ENCODE data around the gene RUBCN.

RUBCN gene
- 60.8 to 88.8 reads per million in 2 donors for total RNA-seq

DNA sequence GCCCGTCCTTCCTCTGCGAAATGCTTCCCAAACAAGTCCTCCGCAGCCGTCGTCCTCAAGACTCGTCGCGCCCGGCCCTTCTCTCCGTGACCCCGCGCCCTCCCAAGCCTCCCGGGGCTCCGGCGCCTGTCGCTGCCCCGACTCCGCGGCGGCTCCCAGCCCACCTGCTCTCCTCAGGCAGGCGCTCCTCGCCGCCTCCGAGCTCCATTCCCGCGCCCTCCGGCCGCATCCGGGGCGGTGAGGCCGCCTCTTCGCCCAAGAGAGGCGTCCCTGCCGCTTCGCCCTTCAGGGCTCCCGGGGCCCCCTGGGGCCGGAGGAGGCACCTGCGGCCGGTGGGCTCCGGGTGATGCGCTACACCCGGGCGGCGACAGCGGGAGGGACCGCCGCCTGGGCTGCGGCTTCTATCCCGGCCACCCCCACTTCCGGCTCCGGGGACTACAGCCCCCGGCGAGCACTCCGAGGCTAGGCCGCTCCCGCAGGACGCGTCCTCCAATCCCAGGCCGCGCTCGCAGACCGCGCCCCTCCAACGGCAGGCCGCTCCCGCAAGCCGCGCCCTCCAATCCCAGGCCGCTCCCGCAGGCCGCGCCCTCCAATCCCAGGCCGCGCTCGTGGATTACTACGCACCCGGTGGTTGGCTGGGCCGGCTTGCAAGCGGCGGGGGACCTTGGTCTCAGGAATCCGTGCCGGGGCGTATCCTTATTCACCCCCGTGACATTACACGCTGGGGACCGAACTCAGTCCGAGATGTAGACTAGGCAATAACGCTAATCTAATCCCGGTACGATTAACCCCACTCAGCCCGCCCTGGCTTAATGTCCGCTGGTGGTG is at the start of gene RUBCN:
Gene RUBCN (minus strand): TSS at position 414 of the 828 bp plus-strand sequence. CDS start 185 bp downstream, at position 229.
- peak; percentile 91 for DNase-seq

DNA sequence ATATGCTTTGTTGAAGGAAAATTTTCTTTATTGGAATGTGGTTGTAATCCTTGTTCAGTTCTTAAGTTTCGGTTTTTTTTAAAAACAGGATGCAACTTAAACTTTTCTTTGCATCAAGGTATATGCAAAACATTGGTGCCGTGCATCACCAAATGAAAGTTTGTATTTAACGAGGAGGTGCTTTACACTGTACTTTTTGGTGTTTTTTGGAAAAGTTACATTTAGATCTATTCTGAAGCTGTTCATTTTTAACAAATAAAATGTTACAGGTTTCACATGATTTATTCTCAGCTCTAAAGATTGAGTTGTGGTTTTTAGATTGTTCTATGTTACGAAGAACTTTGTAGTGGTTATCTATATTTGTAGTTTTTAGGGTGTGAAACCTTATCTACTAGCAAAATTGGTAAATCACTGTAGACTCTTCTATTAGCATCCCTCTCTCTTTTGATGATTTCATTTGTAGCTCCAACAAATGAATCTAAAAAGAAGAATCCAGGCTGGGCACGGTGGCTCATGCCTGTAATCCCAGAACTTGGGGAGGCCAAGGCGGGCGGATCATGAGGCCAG is 47.4 kb upstream of the RUBCN start:
- no peak for DNase-seq

- DNase-seq = no peak
Measured at GRCh38 chr3:197782230-197782629, 45.5 kb upstream of the RUBCN start.

- DNase-seq = no peak
Measured at GRCh38 chr3:197775317-197775716, 38.6 kb upstream of the RUBCN start.

DNA sequence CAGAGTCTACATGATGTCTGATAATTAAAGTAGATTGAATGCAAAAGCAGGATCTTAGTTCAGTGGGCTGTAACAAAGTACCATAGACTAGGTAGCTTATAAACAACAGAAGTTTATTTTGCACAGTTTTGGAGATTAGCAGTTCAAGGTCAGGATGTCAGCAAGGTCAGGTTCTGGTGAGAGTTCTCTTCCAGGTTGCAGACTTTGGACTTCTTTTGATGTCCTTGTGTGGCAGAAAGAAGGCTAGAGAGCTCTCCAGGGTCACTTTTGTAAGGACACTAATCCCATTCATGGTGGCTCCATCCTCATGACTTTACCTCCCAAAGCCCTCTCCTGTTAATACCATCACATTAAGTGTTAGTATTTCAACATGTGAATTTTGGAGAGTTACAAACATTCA is 25.1 kb upstream of the RUBCN start:
- no peak for DNase-seq

DNA sequence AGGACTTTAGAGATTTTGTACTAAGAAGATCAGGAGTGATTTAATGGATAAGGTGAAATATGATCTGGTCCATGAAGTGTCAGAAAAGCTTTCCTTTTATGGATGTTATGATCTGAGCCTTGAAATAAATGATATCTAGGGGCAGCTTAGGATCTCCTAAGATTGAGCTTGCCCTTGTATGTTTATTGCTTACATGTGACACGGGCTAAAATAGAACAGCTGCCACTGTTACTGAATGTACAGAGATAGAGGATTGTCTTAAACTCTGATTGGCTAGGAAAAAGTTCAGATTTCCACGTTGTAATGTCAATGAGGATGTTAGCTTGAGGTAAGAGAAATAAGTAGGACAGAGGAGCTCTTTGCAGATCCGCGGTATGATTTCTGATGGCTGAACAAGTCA is 21.8 kb upstream of the RUBCN start:
- DNase-seq = no peak

- no peak for DNase-seq
Measured at GRCh38 chr3:197756704-197757103, 20.0 kb upstream of the RUBCN start.

DNA sequence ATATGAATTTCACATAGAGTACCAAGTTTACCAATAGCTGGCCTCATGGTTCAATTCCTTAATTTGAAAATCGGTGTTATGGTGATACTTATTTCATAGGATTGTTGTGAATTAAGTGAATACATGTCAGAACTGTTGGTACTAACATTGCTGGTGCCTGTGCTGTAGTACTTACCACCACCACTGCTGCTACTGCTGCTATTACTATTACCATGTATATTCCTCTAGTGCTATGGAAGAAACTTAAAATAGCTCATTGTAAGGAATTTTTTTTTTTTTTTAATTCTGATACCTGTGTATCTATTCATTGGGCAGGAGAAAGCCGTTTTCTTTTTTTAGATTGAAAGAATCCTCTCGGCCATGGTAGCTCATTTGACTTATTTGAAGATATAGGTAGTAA is 16.6 kb upstream of the RUBCN start:
- DNase-seq = no peak

DNA sequence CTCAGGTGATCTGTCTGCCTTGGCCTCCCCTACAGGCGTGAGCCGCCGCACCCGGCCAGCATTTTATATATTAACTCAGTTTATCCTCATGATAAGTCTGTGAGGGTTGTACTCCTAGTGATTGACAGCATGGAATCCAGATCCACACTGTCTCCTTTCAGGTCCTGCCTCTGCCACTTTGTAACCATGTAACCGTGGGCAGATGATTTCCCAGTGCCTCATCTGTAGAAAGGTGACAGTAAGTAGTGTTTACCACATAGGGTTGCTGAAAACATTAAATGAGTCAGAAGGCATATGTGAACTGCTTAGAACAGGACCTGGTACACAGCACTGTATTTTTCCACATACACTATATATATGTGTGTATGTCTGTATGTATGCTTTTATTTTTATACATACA is 15.4 kb upstream of the RUBCN start:
- DNase-seq = no peak

- DNase-seq = no peak
Measured at GRCh38 chr3:197750858-197751737, 14.4 kb upstream of the RUBCN start.

GRCh38 chr3:197750396-197750831 is 13.7 kb upstream of the RUBCN start:
- DNase-seq = peak; percentile 49

GRCh38 chr3:197749601-197750395 is 13.1 kb upstream of the RUBCN start, which contains the start of gene FYTTD1:
FYTTD1 (plus strand) TSS chr3:197749883; CDS start chr3:197749972, 89 bp downstream.
- peak; percentile 80 for DNase-seq

DNA sequence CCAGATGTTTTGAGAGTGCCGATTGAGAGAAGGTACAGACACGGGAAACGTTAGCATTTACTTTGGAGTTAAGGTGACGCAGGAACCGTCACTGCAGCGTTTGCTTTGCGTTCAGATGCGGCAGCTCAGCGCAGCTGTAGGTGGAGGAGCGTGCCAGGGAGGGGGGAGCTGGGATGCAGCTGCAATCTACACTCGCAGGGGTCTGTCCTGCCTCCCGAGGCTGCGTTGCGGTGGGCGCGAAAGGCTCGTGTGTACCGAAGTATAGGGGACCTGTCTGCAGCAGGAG is 12.6 kb upstream of the RUBCN start:
- DNase-seq = peak; percentile 55

GRCh38 chr3:197748597-197749314 is 12.1 kb upstream of the RUBCN start:
- no peak for DNase-seq

DNA sequence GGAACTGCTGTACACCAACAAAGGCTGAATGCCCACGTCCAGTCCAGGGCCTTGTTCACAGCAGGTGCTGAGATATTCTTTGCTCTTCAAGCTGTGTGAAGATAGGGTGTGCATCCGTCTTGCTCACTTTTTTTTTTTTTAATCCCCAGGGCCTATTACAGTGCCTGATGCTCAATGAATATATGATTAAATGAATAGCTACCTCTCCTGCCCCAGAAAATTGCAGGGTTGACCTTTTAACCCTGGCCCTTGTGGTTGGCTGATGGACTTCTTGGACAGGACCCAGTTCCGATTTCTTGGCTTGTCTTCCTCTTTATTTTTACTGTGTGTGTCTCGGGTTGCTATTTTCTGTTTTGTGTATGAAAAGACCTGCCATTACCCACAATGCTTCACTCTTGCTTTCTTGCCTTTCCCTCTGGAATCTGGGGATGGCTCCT is 10.1 kb upstream of the RUBCN start:
- DNase-seq = no peak

- DNase-seq = no peak
Measured at GRCh38 chr3:197746209-197746608, 9.5 kb upstream of the RUBCN start.

GRCh38 chr3:197742787-197743186 is 6.1 kb upstream of the RUBCN start:
- DNase-seq = no peak

GRCh38 chr3:197737749-197738462 is 1.2 kb upstream of the RUBCN start:
- no peak for DNase-seq

GRCh38 chr3:197737319-197737649 is 580 bp upstream of the RUBCN start:
- no peak for DNase-seq

DNA sequence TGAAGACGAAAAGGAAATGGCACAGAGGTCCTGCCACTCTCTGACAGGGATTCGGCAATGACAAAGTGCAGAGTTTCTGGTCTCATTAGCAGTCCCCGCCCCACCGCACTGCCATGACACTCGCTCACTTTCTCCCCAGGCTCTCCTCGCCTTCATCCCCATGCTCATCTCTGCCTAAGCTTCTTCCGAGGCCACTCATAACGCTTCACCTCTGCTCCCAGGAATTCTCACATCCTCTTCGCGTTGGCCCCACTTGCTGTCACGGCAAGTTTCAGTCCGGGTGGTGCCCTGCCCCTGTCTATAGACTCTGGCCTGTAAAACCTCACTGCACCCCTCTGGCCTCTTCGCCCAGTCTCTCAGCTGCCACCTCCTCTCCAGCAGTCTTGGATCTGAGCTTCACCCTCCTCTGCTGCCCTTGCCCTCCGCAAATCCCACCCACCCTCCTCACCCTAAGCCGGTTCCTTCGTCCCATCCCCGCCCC is 654 bp downstream of the RUBCN start:
- DNase-seq = peak; percentile 32

DNA sequence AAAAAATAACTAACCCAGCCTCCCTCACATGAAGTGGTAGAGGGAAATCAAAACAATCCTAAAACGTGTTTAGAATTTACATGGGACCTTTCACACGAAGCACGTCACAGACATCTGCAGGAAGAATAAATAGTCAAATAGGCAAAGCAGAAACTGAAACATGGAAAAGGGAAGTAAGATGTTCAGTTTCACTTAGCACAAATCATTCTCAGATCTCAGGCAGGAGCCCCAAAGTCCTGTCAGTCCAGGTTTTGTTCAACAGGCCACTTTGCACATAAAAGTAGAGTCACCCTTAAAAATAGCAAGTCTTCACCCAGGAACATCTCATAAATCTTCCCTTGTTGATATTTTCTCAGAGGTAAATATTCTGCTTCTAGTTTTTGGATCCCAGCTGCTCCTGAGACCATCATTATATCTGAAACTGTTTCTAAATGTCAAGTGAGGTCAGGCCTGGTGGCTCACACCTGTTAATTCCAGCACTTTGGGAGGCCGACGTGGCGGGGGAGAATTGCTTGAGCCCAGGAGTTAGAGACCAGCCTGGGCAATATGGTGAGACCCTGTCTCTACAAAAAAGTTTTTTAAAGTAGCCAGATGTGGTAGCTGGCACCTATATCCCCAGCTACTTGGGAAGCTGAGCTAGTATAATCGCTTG is 1.9 kb downstream of the RUBCN start:
- no peak for DNase-seq

Data from T-helper 9 cell (primary cell).